Activated CD8-positive, alpha-beta memory T cell treated with anti-CD3 and anti-CD28 coated beads for 24 hours (primary cell): ENCODE data around the gene SFMBT2.

Experiments used
- DNase-seq: peaks from one replicate; pipeline ENCODE4 v3.0.0-alpha.2; 2020

The SFMBT2 gene

DNA sequence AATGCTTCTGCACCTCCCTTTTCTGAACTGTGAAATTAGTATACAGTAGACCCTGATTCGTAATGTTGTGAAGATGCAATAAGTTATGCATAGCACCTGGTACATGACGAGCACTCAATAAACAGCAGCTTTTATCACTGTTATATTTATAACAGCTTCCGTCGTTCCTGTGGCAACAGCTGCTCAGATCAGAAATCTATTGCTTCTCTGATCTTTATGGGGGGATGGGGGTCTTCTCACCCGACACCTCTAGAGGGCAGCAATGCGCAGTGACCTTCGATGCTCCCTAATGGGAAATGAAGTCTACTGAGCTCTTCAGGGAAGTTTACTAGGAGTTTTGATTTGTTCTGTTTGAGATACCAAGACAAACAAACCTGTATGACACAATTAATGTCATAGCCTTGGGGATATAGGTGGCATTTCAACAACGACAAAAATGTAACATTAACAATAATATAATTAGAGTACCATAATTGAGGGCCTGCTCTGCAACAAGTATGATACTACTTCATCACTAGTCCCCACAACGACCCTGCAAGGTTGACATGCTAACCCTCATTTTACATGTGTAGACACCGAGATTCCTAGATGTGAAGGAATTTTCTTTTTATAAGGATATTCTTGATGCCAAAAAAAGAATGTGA, 289.6 kb downstream of the SFMBT2 start:
- DNase-seq, result peak; percentile 86

DNA sequence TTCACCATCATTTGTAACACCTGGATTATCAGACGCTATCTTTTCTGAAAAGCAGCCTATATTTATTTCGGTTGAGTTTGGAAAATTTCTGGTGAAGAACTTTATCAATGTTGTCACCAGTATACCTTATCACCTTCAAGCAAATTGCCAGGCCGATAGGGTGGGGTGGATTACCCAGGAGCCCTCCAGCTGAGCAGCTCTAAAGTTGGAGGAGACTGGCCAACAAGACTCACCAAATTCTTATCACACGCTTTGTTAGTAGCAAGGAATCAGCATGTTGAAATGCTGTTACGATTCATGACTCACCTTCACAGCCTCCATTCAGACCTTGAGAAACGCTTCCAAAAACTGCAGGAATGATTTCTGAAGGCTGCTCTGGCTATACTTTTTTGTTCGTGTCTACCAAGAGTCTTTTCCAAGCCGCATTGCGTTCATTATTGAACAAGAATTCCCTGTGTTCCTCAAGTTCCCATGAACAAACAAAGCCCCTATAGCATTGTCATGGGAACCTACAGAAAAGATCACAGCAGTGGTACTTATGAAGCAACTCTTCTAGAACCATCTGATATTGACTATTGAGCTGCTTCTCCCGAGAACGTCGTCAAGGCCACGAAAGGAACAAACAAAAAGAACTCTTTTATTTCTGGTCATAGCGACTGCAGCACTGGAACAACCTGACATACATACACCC, 291.4 kb downstream of the SFMBT2 start:
- DNase-seq, result no peak

DNA sequence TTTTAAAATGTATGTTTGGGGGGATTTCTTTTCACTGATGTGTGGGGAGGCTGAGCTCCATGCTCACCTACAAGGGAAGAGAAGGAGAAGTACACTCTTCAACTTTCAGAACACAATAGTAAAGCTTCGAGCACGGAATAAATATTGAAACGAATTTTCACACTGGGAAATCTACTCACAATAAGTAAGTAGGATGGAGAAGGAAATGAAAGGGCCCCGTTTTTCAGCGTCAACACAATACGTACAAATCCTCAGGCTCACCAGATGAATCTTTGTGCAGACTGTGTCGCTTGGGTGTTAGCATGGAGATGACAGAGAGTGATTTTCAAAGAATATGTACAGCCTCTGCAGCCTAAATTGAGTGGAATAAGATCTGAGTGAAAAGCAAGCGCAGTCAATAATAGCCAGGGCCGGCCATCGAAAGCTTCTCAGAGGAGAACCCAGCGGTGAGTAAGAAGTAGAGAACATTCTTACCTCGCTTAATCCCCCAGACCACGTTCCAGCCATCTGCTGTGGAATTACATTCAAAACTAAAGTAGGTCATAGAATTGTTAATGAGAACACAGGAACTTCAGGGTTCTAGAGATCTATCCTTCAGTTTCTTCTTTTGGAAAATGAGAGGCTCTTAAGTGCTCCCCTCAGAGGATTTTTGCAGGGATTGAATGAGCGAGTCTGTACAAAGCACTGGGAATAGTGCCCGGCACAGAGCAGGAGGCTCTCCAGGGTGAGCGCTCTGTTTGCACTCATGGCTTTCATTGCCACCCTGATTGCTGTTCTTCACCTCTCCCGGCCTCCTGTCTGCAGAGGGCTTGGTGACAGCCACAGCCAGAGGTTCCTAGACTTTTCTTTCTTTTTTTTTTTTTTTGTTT, 292.8 kb downstream of the SFMBT2 start:
- DNase-seq, result no peak

DNA sequence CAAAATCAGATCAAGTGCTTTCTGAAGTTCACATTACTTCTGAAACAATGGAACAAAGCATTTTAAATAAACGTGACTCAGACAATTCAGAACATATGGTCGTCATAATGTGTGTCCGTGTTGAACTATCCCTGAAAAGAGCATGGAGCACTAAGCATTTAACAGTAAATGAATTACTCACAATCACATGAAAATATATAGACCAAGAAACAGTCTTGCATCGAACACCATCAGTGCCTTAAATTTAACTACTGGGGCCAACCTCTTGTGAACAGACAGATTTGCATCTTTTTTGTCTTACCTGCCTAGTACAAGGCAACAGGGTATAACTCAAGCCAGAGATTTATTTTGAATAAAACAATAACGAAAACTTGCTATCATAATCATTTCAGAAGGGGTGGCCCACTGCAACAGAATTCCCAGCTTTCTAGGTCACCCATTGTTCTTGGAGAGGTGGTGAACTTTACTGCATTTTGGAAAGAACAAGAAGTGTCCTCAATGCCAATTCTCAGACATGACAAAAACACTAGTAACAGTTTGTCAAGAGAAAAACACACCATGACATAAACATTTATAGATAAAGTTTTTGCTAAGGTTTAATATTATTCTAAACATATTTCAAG, 293.5 kb downstream of the SFMBT2 start:
- DNase-seq, result no peak

DNA sequence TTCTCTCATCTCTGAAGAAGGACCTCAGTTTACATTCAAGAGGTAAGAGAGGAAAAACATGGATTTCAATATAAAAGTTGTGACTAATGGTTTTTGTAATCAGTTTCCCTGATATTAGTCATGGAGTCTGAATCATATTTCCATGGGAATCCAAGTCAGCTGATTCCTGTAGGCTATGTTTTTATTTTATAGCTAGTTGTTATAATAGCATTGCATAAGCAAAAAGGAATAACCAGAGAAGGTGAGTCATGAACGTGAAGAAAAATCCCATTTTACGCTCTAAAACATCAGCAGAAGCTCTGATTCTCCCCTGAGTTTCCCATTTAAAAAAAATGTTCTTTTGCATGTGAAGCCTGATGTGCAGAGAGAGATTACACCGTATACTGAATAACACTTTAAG, 299.3 kb downstream of the SFMBT2 start:
- no peak for DNase-seq

DNA sequence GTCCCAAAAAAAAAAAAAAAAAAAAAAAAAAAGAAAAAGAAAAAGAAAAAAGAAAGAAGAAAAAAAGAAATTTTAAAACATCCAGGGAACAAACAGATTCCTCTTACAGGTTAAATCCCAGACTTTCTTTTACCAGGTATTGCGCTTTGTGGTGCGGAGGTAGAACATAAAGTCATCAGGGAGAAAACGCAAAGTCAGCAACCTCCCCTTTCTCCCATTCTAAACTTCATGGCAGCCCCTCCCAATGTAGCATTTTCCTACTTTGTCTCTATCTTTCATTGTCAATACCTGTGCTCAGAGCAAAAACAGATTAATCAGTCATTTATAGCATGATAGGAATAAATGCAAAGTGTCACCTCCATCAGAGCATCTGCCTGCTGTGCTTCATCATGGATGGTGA, 299.7 kb downstream of the SFMBT2 start:
- DNase-seq, result no peak
